H1 (cell line): ENCODE results near the gene LARP1. TPM values are rescaled to one million over a fixed set of nuclear protein-coding genes. Genes with fewer than 3 reads are reported as not detected.

Experiments
- CTCF ChIA-PET: fragments of 300-600 bp; sonication (Branson Sonifier 250); formaldehyde crosslinking; loops from one replicate; lab custom pipeline; 2021; ENCODE audit not compliant: partially characterized antibody; lab: Charles Lee
- POLR2A ChIA-PET: fragments of 300-600 bp; sonication (Branson Sonifier 250); formaldehyde crosslinking; loops from one replicate; lab custom pipeline; 2021; ENCODE audit warnings: inconsistent platforms; ENCODE audit not compliant: partially characterized antibody; lab: Charles Lee
- DNase-seq, 2 experiments: peaks; one replicate each; pipeline versions ENCODE4 v3.0.0 to v3.0.0-alpha.2; 2010 to 2022; ENCODE audit warnings: low spot score in 2 of 2, low read depth in 1 of 2, mixed read lengths in 1 of 2
- FAIRE-seq: peaks from 2 replicates; lab custom pipeline; 2011; peaks lifted over from hg19 to GRCh38; lab: Jason Lieb, UNC
- H2AFZ ChIP-seq: 2 replicates; pipeline ENCODE4 v1.8.1; 2012; ENCODE audit warnings: low read length, inconsistent platforms
- H2AK5ac ChIP-seq: 2 replicates; pipeline ENCODE4 v1.6.1; 2013; ENCODE audit warnings: low read depth, low read length
- H2BK120ac ChIP-seq: replicated peaks from 2 replicates; pipeline ENCODE3; 2013; ENCODE audit warnings: low read depth, low read length, inconsistent platforms
- H2BK12ac ChIP-seq: 2 replicates; pipeline ENCODE4 v1.6.1; 2013; ENCODE audit warnings: low read depth, low read length
- H2BK15ac ChIP-seq: 2 replicates; pipeline ENCODE4 v1.6.1; 2013; ENCODE audit warnings: low read length
- H2BK20ac ChIP-seq: 2 replicates; pipeline ENCODE4 v1.6.1; 2013; ENCODE audit warnings: low read length
- H2BK5ac ChIP-seq: 2 replicates; pipeline ENCODE4 v1.6.1; 2013; ENCODE audit warnings: low read depth, low read length
- H3K14ac ChIP-seq: 2 replicates; pipeline ENCODE4 v1.6.1; 2013; ENCODE audit warnings: inconsistent platforms; ENCODE audit not compliant: insufficient read length
- H3K18ac ChIP-seq: 2 replicates; pipeline ENCODE4 v1.6.1; 2013; ENCODE audit warnings: low read length; ENCODE audit errors: extremely low read depth
- H3K23ac ChIP-seq: 2 replicates; pipeline ENCODE4 v1.6.1; 2013; ENCODE audit warnings: inconsistent platforms; ENCODE audit not compliant: insufficient read length
- H3K23me2 ChIP-seq: 2 replicates; pipeline ENCODE4 v1.6.1; 2013; ENCODE audit warnings: low read depth, low read length
- H3K27ac ChIP-seq: 2 replicates; pipeline ENCODE4 v1.6.1; 2011; ENCODE audit warnings: low read depth, low read length, inconsistent platforms
- H3K27me3 ChIP-seq, 4 experiments: replicated peaks in 1 of 4; 1 replicate in 1 of 4; 2 replicates in 3 of 4; pipeline versions ENCODE4 v1.6.1 to v1.8.1; 2011 to 2013; ENCODE audit warnings: low read length in 3 of 4, mild to moderate bottlenecking in 3 of 4, inconsistent platforms in 2 of 4, mixed read lengths in 2 of 4, moderate library complexity in 1 of 4; ENCODE audit not compliant: control insufficient read depth in 3 of 4, insufficient read depth in 3 of 4; ENCODE audit errors: extremely low read depth in 1 of 4
- H3K36me3 ChIP-seq, 4 experiments: 2 replicates each; pipeline versions ENCODE4 v1.6.1 to v1.8.1; 2011 to 2013; ENCODE audit warnings: mild to moderate bottlenecking in 4 of 4, low read length in 3 of 4, moderate library complexity in 2 of 4, control low read depth in 1 of 4, inconsistent platforms in 1 of 4; ENCODE audit not compliant: insufficient read depth in 4 of 4, control insufficient read depth in 2 of 4
- H3K4ac ChIP-seq: replicated peaks from 2 replicates; pipeline ENCODE3; 2013; ENCODE audit warnings: low read length, low read depth, mixed read lengths, inconsistent platforms; ENCODE audit not compliant: insufficient read length
- H3K4me1 ChIP-seq, 4 experiments: replicated peaks in 1 of 4; 1 replicate in 1 of 4; 2 replicates in 3 of 4; pipeline versions ENCODE4 v1.6.1 to v1.8.1; 2011 to 2013; ENCODE audit warnings: low read length in 3 of 4, inconsistent platforms in 2 of 4, mixed read lengths in 1 of 4; ENCODE audit not compliant: insufficient read depth in 4 of 4, control insufficient read depth in 3 of 4
- H3K4me2 ChIP-seq, 2 experiments: 2 replicates each; pipeline versions ENCODE4 v1.6.1 to v1.8.1; 2011 to 2013; ENCODE audit warnings: low read depth in 2 of 2, low read length in 2 of 2, control low read depth in 1 of 2, inconsistent platforms in 1 of 2, mild to moderate bottlenecking in 1 of 2; ENCODE audit not compliant: insufficient read depth in 1 of 2
- H3K4me3 ChIP-seq, 4 experiments: fragments of 200-600, 300-600 bp in 1 of 4; sonication (generic), shearing (Covaris generic), sonication (Bioruptor Twin) in 1 of 4; 2 replicates each; pipeline versions ENCODE4 v1.5.1 to v1.8.1; 2011 to 2016; ENCODE audit warnings: low read length in 4 of 4, low read depth in 3 of 4, control low read depth in 2 of 4, inconsistent platforms in 2 of 4, mild to moderate bottlenecking in 2 of 4, mixed read lengths in 1 of 4, moderate library complexity in 1 of 4; ENCODE audit not compliant: insufficient read depth in 2 of 4; ENCODE audit errors: extremely low read depth in 1 of 4
- H3K56ac ChIP-seq: replicated peaks from 2 replicates; pipeline ENCODE3; 2013; ENCODE audit warnings: low read depth, mild to moderate bottlenecking, mixed read lengths, low read length, inconsistent platforms; ENCODE audit not compliant: insufficient read length
- H3K79me1 ChIP-seq: 2 replicates; pipeline ENCODE4 v1.6.1; 2013; ENCODE audit warnings: low read depth, low read length, control low read depth
- H3K79me2 ChIP-seq, 2 experiments: 2 replicates each; pipeline versions ENCODE4 v1.6.1 to v1.8.1; 2012 to 2013; ENCODE audit warnings: low read length in 2 of 2, mild to moderate bottlenecking in 2 of 2, inconsistent platforms in 1 of 2; ENCODE audit not compliant: insufficient read depth in 2 of 2, control insufficient read depth in 1 of 2
- H3K9ac ChIP-seq, 4 experiments: replicated peaks in 1 of 4; 1 replicate in 1 of 4; 2 replicates in 3 of 4; pipeline versions ENCODE4 v1.6.1 to v1.8.1; 2011 to 2013; ENCODE audit warnings: low read depth in 3 of 4, low read length in 3 of 4, control low read depth in 2 of 4, mild to moderate bottlenecking in 2 of 4, moderate library complexity in 2 of 4, inconsistent platforms in 1 of 4; ENCODE audit errors: extremely low read depth in 1 of 4
- H3K9me3 ChIP-seq, 2 experiments: 2 replicates each; pipeline versions ENCODE4 v1.6.1 to v1.8.1; 2012 to 2013; ENCODE audit warnings: mild to moderate bottlenecking in 2 of 2, moderate library complexity in 2 of 2, control low read depth in 1 of 2, inconsistent platforms in 1 of 2, low read depth in 1 of 2, low read length in 1 of 2, mixed read lengths in 1 of 2; ENCODE audit not compliant: insufficient read depth in 2 of 2
- H4K20me1 ChIP-seq, 2 experiments: replicated peaks in 1 of 2; 2 replicates each; pipeline versions ENCODE3 to v1.8.1; 2011 to 2013; ENCODE audit warnings: inconsistent platforms in 2 of 2, low read length in 2 of 2, mild to moderate bottlenecking in 1 of 2; ENCODE audit not compliant: insufficient read depth in 2 of 2, control insufficient read depth in 1 of 2
- H4K5ac ChIP-seq: 2 replicates; pipeline ENCODE4 v1.6.1; 2013; ENCODE audit warnings: low read length, low read depth, mixed read lengths, inconsistent platforms; ENCODE audit not compliant: insufficient read length
- H4K8ac ChIP-seq: 2 replicates; pipeline ENCODE4 v1.8.0; 2013; ENCODE audit warnings: mild to moderate bottlenecking, moderate library complexity, low read length, inconsistent platforms; ENCODE audit not compliant: insufficient read depth; ENCODE audit errors: extremely low read depth
- H4K91ac ChIP-seq: replicated peaks from 2 replicates; pipeline ENCODE3; 2013; ENCODE audit warnings: low read length, mixed read lengths, inconsistent platforms; ENCODE audit not compliant: insufficient read length
- EP300 ChIP-seq, 2 experiments: IDR thresholded peaks; 1 replicate in 1 of 2; 2 replicates in 1 of 2; pipeline ENCODE4 v1.6.1; 2011 to 2012; ENCODE audit warnings: low read depth in 2 of 2, low read length in 2 of 2, mild to moderate bottlenecking in 2 of 2, borderline replicate concordance in 1 of 2, inconsistent platforms in 1 of 2, moderate library complexity in 1 of 2
- NANOG ChIP-seq: IDR thresholded peaks from 2 replicates; pipeline ENCODE4 v1.6.1; 2011; ENCODE audit warnings: low read length, low read depth, mild to moderate bottlenecking, inconsistent platforms; ENCODE audit not compliant: insufficient read depth, poor library complexity, severe bottlenecking
- SP1 ChIP-seq: IDR thresholded peaks from 2 replicates; pipeline ENCODE4 v1.6.1; 2011; ENCODE audit warnings: low read depth, low read length
- SP4 ChIP-seq: IDR thresholded peaks from 2 replicates; pipeline ENCODE4 v1.6.1; 2012; ENCODE audit warnings: low read length, inconsistent platforms
- TBP ChIP-seq: IDR thresholded peaks from 2 replicates; pipeline ENCODE4 v1.6.1; 2011; ENCODE audit warnings: low read depth, low read length, improper control_type of control experiment
- WGBS, 2 experiments: shearing (Covaris generic) in 1 of 2; methylation state at CpG; one replicate each; pipeline versions ENCODE4 v1.1.6 to v1.1.7; 2013 to 2015; ENCODE audit warnings: low lambda C conversion rate in 2 of 2, mixed read lengths in 2 of 2, inconsistent platforms in 1 of 2, low coverage in 1 of 2, missing lambda C conversion rate in 1 of 2; ENCODE audit not compliant: insufficient replicate concordance in 2 of 2, insufficient coverage in 1 of 2, insufficient read length in 1 of 2; ENCODE audit errors: extremely low coverage in 1 of 2, missing lambda C conversion rate in 1 of 2; 5-methylcytosine and 5-hydroxymethylcytosine counted together
- polyA plus RNA-seq, 7 experiments: library from polyadenylated mRNA; depleted of rRNA in 3 of 7; stranded (reverse) in 5 of 7; unstranded in 2 of 7; fragments of >200 nt in 5 of 7; fragments of 200-250 nt in 2 of 7; gene quantifications; 1 replicate in 5 of 7; 2 replicates in 1 of 7; 4 replicates in 1 of 7; pipeline versions ENCODE4 v1.2.1 to v1.2.3, GENCODE V29; 2011 to 2013; ENCODE audit warnings: missing spikeins in 2 of 7, mixed read lengths in 2 of 7
- total RNA-seq: library from RNA; stranded (reverse); fragmentation: NEBNext Ultra II Directional; extraction: Animal tissue kit (Norgen Biotek cat#: 25700); gene quantifications from 2 replicates; pipeline ENCODE4 v1.2.1, GENCODE V29; 2021

Gene LARP1
- total and polyA plus RNA-seq, 2 of the 8 experiments (the other 6 are each of a cell fraction or from before 2014, with no cell fraction given) = 106 to 422 TPM

DNA sequence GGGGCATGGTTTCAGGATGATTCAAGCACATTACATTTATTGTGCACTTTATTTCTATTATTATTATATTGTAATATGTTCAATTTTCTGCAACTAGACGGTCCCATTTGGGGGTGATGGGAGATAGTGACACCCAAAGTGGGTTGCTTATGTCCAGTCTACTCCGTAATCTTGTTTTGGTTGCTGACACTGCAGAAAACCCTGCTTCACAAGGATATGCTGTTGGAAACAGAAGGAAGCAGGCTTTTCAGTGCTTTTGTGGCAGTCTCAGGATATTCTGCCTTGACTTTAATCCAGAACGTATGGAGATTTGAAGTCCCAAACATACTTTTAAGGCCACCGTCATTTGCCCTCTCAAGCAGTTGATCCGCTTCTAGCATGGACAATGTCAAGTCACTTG is 47.5 kb upstream of the LARP1 start:
- Histone ChIP-seq H3K79me2 (no peaks in the 10 kb centered on the region), H3K23me2 (peaks cover 4% of the 10 kb centered on the region; the same call in 1 of the 2 replicates), H4K91ac (no peak overlapping the region), H2AK5ac (no peak overlapping the region), H3K18ac (no peak overlapping the region), H2BK20ac (no peak overlapping the region), H2BK120ac (no peak overlapping the region), H3K9me3 (no peaks in the 10 kb centered on the region), H3K4me2 (no peak overlapping the region), H3K4ac (no peak overlapping the region), H2BK15ac (no peak overlapping the region), H2BK5ac (no peak overlapping the region), H3K4me3 (no peak overlapping the region), H3K36me3 (no peaks in the 10 kb centered on the region), H2AFZ (no peak overlapping the region), H3K23ac (no peak overlapping the region), H3K56ac (no peak overlapping the region), H3K79me1 (no peaks in the 10 kb centered on the region), H2BK12ac (no peak overlapping the region), H4K5ac (no peak overlapping the region), H3K14ac (no peak overlapping the region), H4K8ac (no peak overlapping the region), H3K4me1 (peaks cover 0 to 14% (median 8%) of the 10 kb centered on the region in 4 experiments), H4K20me1 (no peaks in the 10 kb centered on the region), H3K27ac (no peak overlapping the region), H3K9ac (no peak overlapping the region), H3K27me3 (no peaks in the 10 kb centered on the region)
- TF ChIP-seq SP1 (no peak), NANOG (no peak), SP4 (no peak), EP300 (IDR thresholded peaks at IDR 0.05; ENCODE audit: borderline replicate concordance in 1 of 2, low read depth in 2 of 2, low read length in 2 of 2) (no peak), TBP (no peak)
- POLR2A ChIA-PET = interaction anchor here (0.9 kb wide), 1 partner anchor 12 kb away, joined by 3 read pairs; no protein-coding TSS in a partner anchor
- FAIRE-seq (no peak), DNase-seq (no peak)
- WGBS, 2 experiments = 90% methylated on average over 5 of the region's 5 CpGs; no CpG with 5 or more reads in 1 of the 2 experiments
- CTCF ChIA-PET = no interaction called here
